GM19240 (cell line): Measurements from ENCODE around the gene SSRP1.
"Not testable (repeated sequence)": the region's sequence is repeated elsewhere in the genome, so short reads cannot be mapped to it uniquely, and the experiment has no call there.

Source experiments
- DNase-seq: peaks from one replicate; pipeline ENCODE4 v3.0.0; 2011; ENCODE audit warnings: low spot score; ENCODE audit not compliant: insufficient read length

SSRP1 gene, protein sequence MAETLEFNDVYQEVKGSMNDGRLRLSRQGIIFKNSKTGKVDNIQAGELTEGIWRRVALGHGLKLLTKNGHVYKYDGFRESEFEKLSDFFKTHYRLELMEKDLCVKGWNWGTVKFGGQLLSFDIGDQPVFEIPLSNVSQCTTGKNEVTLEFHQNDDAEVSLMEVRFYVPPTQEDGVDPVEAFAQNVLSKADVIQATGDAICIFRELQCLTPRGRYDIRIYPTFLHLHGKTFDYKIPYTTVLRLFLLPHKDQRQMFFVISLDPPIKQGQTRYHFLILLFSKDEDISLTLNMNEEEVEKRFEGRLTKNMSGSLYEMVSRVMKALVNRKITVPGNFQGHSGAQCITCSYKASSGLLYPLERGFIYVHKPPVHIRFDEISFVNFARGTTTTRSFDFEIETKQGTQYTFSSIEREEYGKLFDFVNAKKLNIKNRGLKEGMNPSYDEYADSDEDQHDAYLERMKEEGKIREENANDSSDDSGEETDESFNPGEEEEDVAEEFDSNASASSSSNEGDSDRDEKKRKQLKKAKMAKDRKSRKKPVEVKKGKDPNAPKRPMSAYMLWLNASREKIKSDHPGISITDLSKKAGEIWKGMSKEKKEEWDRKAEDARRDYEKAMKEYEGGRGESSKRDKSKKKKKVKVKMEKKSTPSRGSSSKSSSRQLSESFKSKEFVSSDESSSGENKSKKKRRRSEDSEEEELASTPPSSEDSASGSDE

GRCh38 chr11:57335343-57336110 lies at the start of gene SSRP1:
SSRP1 (minus strand) TSS chr11:57335892; CDS start chr11:57335121, 771 bp downstream.
- peak; percentile 94 for DNase-seq

DNA sequence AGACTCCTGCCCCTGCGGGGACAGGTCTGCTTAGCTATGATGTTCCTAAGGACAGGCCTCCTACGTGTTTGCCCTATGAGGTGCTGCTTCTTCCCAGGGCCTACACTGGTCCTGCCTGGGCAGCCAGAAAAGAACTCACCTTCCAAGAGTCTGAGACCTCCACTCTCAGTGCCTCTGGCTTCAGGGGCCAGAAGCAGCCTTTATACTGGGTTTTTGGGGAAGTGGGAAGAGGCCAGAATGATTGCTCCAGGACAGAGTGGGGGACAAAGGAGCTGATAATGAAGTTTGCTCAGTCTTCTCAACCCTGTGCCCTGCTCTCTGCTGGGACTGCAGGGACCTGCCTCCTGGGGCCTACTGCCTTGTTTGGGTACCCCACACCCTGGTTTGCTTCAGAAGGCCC lies 45.3 kb upstream of the SSRP1 start, which contains the start of gene PRG3:
Gene PRG3 (minus strand): TSS at position 176 of the 400 bp plus-strand sequence. CDS start 442 bp downstream, outside the sequence.
- no peak for DNase-seq

GRCh38 chr11:57379732-57380131 lies 44.0 kb upstream of the SSRP1 start:
- DNase-seq: no peak

GRCh38 chr11:57378186-57378585 lies 42.5 kb upstream of the SSRP1 start:
- no peak for DNase-seq

- no peak for DNase-seq
Measured at GRCh38 chr11:57377107-57377506, 41.4 kb upstream of the SSRP1 start.

DNA sequence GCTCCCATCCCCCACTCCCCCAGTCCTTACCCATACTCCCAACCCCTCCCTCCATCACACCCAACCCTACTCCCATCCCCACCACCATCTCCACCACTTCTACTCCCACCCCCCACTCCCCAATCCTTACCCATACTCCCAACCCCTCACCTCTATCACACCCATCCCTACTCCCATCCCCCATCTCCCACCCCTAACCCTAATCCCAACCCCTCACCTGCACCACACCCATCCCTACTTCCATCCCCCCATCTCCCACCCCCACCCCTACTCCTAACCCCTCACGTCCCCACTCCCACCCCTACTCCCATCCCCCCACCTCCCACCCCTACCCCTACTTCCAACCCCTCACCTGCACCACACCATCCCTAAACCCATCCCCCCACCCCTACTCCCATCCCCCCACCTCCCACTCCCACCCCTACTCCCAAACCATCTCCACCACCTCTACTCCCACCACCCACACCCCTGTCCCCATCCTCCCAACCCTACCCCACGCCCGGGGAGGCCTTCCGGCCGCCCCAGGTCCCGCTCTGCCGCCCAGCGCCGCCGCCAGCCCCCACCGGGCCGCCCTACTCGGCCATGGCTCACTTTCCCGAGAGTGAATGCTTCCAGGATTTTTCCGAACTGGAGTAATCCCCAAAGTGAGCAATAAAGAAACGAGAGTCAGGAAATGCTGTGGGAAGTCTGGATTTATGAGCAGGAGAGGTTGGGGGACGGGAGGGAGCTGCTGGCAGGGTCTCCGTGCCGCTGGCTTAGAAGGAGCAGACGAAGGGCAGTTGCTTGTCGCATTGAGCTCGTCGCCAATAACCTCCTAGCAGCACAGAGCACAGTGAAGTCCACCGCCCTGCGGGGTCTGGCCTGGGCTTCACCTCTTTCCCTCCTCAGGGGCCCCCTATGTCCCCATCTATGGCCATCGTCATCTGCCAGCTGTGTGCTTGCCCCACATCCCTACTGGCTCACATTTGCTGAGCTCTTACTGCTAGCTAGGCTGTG lies 40.7 kb upstream of the SSRP1 start:
- no peak for DNase-seq

DNA sequence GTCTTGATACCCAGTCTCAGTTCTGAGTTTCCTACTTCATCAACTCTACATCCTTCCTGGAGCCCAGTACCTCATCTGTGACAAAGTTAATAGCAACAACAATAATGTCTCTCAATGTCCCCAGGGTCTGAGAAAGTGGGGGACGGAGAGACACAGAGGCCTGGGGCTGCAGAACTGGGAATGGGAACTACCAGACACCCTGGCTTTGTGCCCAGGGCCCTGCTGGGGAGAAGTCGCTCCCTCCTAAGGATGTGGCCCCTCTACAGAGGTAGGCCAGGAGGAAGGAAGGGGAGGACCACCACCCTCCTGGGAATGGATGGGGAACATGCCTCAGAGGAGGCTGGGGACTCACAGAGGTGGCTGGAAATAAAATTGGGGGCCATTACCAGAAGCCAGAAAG lies 39.8 kb upstream of the SSRP1 start:
- DNase-seq: no peak

GRCh38 chr11:57374966-57375365 lies 39.3 kb upstream of the SSRP1 start:
- DNase-seq: no peak

GRCh38 chr11:57373146-57373545 lies 37.5 kb upstream of the SSRP1 start:
- no peak for DNase-seq

DNA sequence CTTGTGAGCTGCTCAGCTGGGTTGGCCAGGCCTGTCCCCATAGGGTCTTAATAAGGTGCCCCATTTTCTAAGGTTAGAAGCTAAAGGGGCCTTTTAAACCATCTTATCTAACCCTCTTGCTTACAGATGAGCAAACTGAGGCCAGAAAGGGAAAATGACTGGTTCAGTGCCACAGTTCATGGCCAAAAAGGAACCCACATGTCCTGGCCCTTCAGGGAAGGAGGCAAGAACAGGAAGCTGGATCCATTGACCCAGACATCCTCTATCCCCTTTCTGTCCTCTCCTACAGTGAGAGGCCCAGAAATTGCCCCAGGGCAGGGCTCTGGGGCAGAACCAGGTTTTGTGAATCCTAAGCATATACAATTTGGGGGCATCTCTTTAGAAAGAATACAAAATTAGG lies 35.2 kb upstream of the SSRP1 start:
- no peak for DNase-seq

GRCh38 chr11:57370251-57370650 lies 34.6 kb upstream of the SSRP1 start:
- DNase-seq: no peak

DNA sequence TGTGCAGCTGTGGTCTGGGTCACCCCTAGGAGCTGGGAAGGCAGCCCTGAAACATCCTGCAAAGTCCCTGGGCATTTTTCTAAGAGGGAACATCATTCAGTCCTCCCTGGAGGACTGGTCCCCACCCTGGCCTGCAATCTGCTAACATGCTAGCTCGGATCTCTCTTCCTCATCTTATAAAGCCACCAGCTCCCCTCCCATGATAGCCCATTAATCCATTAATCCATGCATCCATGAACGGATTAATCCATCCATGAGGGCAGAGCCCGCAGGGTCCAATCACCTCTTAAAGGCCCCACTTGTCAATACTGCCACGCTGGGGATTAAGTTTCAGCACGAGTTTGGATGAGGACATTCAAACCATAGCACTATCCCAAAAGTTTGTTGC lies 33.1 kb upstream of the SSRP1 start:
- DNase-seq: no peak

DNA sequence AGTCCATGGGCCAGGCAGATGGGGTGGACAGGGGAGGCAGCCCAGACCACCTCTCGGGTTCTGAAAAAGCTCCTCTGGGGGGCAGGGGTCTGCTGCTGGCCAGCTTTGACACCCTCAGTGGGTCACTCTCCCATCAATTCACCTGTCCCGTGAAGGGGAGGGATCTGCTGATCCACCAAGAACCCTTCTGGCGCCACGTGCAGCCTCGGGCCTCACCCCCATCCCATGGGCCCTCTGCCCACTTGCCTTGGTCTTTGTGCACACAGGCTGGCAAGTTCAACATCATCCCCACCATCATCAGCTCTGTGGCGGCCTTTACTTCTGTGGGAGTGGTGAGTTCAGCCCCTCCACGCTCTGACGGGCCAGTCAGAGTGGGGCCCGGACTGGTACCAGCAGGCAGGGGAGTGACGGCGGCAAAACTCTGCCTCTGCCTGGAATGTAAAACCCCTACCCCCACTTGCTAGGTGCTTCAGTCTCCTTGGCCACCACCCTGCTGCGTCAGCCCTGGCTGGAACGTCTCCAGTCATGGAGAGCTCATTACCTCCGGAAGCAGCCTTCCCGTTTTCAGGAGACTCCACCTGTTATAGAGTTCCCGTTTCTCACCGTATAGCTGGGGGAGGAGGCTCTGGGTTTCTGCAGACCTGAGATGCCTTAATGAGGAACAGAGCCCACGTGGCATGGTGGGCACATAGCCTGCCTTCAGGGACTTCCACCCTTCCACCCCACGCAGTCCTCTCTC lies 32.6 kb upstream of the SSRP1 start:
- DNase-seq: no peak

DNA sequence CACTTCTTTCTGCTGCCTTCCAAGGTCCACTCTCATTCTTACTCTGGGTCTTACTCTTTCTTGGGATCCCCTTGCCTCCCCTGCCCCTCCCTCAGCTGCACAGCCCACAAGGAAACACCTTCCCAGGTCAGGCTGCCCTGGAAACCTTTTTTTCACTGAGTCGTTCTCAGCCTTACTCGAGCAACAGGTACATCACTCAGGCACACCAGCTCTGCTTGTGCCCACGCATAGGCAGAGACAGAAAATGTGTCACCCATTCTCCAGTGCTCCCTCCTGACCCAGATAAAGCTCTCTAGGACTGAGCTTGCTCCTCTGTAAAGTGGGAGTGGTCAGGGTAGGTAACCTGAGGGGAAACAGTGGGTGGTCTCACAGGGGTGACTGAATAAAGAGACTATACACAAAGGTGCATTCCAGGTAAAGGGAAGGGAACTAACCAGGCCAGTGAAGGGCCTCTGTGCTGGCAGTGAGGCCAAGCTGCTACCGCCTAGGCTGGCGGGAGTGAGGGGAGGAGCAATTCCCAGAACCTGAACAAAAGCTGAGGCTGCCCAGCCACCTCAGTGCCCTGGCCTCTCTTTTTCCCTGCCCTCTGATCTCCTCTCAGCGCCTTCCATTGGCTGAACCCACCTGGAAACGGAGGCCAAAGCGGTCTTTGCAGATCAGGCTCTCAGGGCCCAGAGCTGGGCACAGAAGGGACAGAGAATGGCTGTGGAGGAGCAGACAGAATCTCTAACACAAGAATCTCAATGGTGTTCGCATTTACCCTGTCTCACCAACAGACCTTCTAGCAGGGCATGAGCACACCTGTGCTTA lies 29.4 kb upstream of the SSRP1 start:
- DNase-seq: no peak

DNA sequence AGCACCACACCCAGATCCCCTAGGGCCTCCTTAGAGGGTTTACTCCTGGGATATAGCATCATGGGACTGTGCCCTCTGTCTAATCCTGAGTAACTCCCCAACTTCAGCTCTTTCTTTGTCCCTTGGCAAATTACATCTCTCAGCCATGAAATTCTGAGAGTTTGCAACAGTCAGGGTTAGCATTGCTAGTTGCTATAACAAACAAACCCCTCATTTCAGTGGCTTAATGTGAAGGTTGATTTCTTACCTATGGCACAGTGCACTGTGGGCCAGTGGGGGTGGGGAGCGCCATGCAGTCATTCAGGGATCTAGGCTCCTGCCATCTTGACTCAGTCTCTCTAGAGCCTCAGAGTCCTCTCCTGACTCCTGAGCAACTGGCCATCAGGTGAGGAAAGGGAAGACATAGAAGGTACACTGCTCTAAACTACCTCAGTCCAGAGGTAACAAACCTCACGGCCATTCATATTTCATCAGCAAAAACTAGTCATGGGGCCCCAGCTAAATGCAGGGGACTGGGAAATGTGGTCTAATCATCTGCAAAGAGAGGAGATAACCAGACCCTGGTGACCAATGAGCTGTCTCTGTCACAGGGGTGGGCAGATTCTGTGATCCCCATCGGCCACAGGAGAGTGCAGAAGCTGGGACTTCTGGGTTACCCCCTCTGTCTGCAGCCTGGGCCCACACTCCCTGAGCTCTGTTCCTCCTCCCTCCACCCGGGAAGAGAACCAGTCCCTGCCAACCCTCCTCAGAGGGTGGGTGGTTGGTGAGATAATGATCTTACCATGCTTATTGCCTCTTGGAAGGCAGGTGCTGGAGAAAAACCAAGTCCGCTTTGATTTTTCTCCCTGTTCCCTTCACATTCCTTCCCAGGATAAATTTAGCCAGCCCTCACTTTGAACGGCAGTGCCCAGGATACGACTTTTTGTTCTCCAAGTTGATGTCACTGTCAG lies 27.7 kb upstream of the SSRP1 start:
- no peak for DNase-seq

- DNase-seq: no peak
Measured at GRCh38 chr11:57361926-57362325, 26.2 kb upstream of the SSRP1 start.

GRCh38 chr11:57361420-57361819 lies 25.7 kb upstream of the SSRP1 start:
- DNase-seq: not testable (repeated sequence)

- DNase-seq: no peak
Measured at GRCh38 chr11:57360991-57361390, 25.3 kb upstream of the SSRP1 start.
